Ecto neural progenitor cell (in vitro differentiated cells): ENCODE data around the gene AMOT.

Experiments used
- DNase-seq: peaks from one replicate; pipeline ENCODE4 v3.0.0-alpha.2; 2018; ENCODE audit warnings: low spot score

AMOT gene

GRCh38 chrX:112735147-112735546, 105.5 kb downstream of the AMOT start:
- no peak for DNase-seq

- DNase-seq: no peak
Measured at GRCh38 chrX:112734290-112734689, 106.3 kb downstream of the AMOT start.

- no peak for DNase-seq
Measured at GRCh38 chrX:112731793-112732192, 108.8 kb downstream of the AMOT start.
